Adrenal gland (tissue), 5 donors: ENCODE measurements around the gene GRAMD1B.

Experiments
- POLR2A ChIP-seq, 2 donors: fragments of 450-650 bp; IDR thresholded peaks; one replicate each; pipeline ENCODE4 v1.6.1; 2017; ENCODE audit warnings: antibody characterized with exemption in 2 of 2, mild to moderate bottlenecking in 2 of 2, moderate library complexity in 1 of 2
- TF ChIP-seq, protein P1 (sequence below), 6 experiments: fragments of 450-650 bp in 4 of 6; fragments of 200-600 bp in 2 of 6; sonication (generic) in 1 of 6; IDR thresholded peaks; 1 replicate in 5 of 6; 2 replicates in 1 of 6; pipeline versions ENCODE4 v1.5.1 to v1.8.0; 2016 to 2021; ENCODE audit warnings: antibody characterized with exemption in 6 of 6, mild to moderate bottlenecking in 2 of 6, moderate library complexity in 1 of 6
- donor health status: DM: no; HTN: no; CAD: no.

DNA sequence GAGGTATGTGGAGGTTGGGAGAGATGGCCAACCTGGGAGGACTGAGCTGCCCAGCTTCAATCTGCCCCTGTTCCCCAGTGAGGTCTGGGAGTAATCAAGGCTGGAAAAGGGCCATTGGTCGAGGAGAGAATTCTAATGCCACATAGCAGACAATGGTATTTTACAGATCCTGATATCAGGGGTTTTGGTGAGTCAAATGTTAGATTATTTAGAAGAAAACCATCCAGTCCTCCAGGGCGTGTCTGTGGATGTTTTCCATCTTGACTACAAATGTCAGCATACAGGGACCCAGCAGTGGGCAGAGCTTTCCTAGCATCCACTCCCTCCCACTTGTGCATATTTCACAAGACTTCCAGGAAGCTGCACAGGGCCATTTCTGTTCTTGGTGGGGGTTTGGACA, 116.4 kb downstream of the GRAMD1B start:
- TF ChIP-seq, protein P1, sequence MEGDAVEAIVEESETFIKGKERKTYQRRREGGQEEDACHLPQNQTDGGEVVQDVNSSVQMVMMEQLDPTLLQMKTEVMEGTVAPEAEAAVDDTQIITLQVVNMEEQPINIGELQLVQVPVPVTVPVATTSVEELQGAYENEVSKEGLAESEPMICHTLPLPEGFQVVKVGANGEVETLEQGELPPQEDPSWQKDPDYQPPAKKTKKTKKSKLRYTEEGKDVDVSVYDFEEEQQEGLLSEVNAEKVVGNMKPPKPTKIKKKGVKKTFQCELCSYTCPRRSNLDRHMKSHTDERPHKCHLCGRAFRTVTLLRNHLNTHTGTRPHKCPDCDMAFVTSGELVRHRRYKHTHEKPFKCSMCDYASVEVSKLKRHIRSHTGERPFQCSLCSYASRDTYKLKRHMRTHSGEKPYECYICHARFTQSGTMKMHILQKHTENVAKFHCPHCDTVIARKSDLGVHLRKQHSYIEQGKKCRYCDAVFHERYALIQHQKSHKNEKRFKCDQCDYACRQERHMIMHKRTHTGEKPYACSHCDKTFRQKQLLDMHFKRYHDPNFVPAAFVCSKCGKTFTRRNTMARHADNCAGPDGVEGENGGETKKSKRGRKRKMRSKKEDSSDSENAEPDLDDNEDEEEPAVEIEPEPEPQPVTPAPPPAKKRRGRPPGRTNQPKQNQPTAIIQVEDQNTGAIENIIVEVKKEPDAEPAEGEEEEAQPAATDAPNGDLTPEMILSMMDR (IDR thresholded peaks at IDR 0.05), result no peak
- no peak for TF ChIP-seq POLR2A (IDR thresholded peaks at IDR 0.05)
